Cardiac muscle cell (in vitro differentiated cells and primary cell): ENCODE data around the gene EPC1. TPM values are rescaled to one million over a fixed set of nuclear protein-coding genes. Genes with fewer than 3 reads are reported as not detected.
"Not testable (repeated sequence)": the region's sequence is repeated elsewhere in the genome, so short reads cannot be mapped to it uniquely, and the experiment has no call there.

ENCODE experiments used
- DNase-seq, 2 donors: peaks; one replicate each; pipeline versions ENCODE4 v3.0.0 to v3.0.0-alpha.2; 2010 to 2017; ENCODE audit warnings: low read depth in 1 of 2, low spot score in 1 of 2
- H3K27ac ChIP-seq: fragments of 200-600 bp; sonication (generic); 2 replicates; pipeline ENCODE4 v1.5.1; 2016
- H3K27me3 ChIP-seq: fragments of 200-600 bp; sonication (generic); 2 replicates; pipeline ENCODE4 v1.6.0; 2016; ENCODE audit warnings: control low read depth
- H3K36me3 ChIP-seq: fragments of 200-600 bp; sonication (generic); 2 replicates; pipeline ENCODE4 v1.5.1; 2016; ENCODE audit warnings: control low read depth
- H3K4me1 ChIP-seq: fragments of 200-600 bp; sonication (generic); 2 replicates; pipeline ENCODE4 v1.8.1; 2017; ENCODE audit warnings: low read depth, mild to moderate bottlenecking, mixed run types
- H3K4me3 ChIP-seq: fragments of 200-600 bp; sonication (generic); 2 replicates; pipeline ENCODE4 v1.5.1; 2016; ENCODE audit warnings: mild to moderate bottlenecking
- H3K9me3 ChIP-seq: fragments of 200-600 bp; sonication (generic); 2 replicates; pipeline ENCODE4 v1.5.1; 2017; ENCODE audit warnings: low read depth, mild to moderate bottlenecking, control low read depth
- CTCF ChIP-seq: IDR thresholded peaks from 2 replicates; pipeline ENCODE4 v1.5.1; 2012; ENCODE audit warnings: low read depth, mild to moderate bottlenecking, low read length
- polyA plus RNA-seq: library from polyadenylated mRNA; unstranded; fragments of >200 nt; fragmentation: Nextera tagmentation; extraction: Ambion mirVana; gene quantifications from 2 replicates; pipeline ENCODE4 v1.2.1, GENCODE V29; 2016
- total RNA-seq: library from RNA; depleted of rRNA; stranded (reverse); fragments of >200 nt; gene quantifications from 2 replicates; pipeline ENCODE4 v1.2.3, GENCODE V29; 2016

The EPC1 gene
- total and polyA plus RNA-seq, 2 experiments from 2014 or later = 12.9 to 25.4 TPM

- Histone ChIP-seq H3K4me1 (no peaks in the 10 kb centered on the region), H3K27me3 (no peaks in the 10 kb centered on the region), H3K9me3 (no peaks in the 10 kb centered on the region), H3K36me3 (no peaks in the 10 kb centered on the region), H3K4me3 (no peak overlapping the region), H3K27ac (no peak overlapping the region)
- TF ChIP-seq CTCF = peak; percentile 96
- DNase-seq = peak; percentile 57 to 61
Observed at GRCh38 chr10:32256613-32257437, 90.1 kb downstream of the EPC1 start.

- peaks cover 6% of the 10 kb centered on the region for H3K4me1 ChIP-seq
- H3K27me3 ChIP-seq = no peaks in the 10 kb centered on the region
- no peaks in the 10 kb centered on the region for H3K36me3 ChIP-seq
- no peak for DNase-seq
- no peaks in the 10 kb centered on the region for H3K9me3 ChIP-seq
- no peak overlapping the region for H3K27ac ChIP-seq
- H3K4me3 ChIP-seq = no peak overlapping the region
- no peak for TF ChIP-seq CTCF
Observed at GRCh38 chr10:32253821-32254220, 93.1 kb downstream of the EPC1 start.

DNA sequence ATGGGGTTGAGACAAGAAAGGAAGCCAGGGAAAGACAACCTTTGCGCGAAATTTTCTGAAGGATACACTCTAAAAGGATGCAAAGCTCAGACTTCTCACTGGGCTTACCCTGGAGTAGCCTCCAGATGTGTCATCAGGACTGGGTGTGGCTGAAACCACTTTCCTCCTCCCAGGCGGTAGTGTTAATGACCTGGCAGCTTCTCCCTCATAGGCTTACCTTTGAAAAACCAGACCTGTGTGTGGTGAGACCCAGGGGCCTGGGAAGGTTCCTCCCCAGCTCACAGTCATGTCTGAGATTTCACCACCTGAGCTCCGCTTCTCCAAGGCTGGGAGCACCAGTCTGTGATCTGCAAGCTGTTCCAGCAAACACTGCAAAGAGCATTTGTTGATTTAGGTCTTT is 93.7 kb downstream of the EPC1 start:
- H3K4me3 ChIP-seq = no peak overlapping the region
- no peaks in the 10 kb centered on the region for H3K9me3 ChIP-seq
- H3K36me3 ChIP-seq = no peaks in the 10 kb centered on the region
- no peak for TF ChIP-seq CTCF
- H3K27ac ChIP-seq = no peak overlapping the region
- H3K27me3 ChIP-seq = no peaks in the 10 kb centered on the region
- DNase-seq = no peak
- H3K4me1 ChIP-seq = peaks cover 6% of the 10 kb centered on the region

DNA sequence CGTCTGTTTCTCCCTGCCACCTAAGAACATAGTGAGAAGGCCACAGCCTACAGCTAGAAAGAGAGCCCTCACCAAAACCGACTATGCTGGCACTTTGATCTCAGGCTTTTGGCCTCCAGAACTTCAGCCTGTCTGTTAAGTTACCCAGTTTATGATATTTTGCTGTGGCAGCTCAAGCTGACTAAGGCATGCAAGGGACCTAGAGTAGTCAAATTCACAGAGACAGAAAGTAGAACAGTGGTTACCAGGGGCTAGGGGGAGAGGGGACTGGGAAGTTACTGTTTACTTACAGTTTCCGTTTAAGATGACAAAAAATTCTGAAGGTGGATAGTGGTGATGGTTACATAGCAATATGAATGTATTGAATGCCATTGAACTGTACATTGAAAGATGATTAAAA is 96.5 kb downstream of the EPC1 start:
- not testable (repeated sequence) for H3K36me3 ChIP-seq, DNase-seq, H3K27ac ChIP-seq, H3K27me3 ChIP-seq, H3K4me3 ChIP-seq, H3K9me3 ChIP-seq, H3K4me1 ChIP-seq

DNA sequence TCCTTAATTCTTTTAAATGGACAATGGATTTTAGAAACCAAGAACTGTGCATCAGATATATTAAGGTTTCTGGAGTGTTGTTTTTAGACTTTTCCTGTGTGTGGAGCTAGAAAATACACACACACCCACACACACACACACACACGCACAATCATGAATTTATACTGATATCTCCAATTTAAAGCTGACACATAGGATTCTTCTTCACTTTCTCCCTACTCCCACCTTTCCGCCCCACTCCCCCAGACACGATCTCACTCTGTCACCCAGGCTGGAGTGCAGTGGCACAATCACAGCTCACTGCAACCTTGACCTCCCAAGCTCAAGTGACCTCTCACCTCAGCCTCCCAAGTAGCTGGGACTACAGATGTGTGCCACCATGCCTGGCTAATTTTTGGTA is 100.3 kb downstream of the EPC1 start:
- Histone ChIP-seq H3K9me3 (no peaks in the 10 kb centered on the region), H3K4me1 (peaks cover 6% of the 10 kb centered on the region), H3K27ac (no peak overlapping the region), H3K4me3 (no peak overlapping the region), H3K27me3 (no peaks in the 10 kb centered on the region), H3K36me3 (no peaks in the 10 kb centered on the region)
- TF ChIP-seq CTCF = no peak
- DNase-seq = no peak

DNA sequence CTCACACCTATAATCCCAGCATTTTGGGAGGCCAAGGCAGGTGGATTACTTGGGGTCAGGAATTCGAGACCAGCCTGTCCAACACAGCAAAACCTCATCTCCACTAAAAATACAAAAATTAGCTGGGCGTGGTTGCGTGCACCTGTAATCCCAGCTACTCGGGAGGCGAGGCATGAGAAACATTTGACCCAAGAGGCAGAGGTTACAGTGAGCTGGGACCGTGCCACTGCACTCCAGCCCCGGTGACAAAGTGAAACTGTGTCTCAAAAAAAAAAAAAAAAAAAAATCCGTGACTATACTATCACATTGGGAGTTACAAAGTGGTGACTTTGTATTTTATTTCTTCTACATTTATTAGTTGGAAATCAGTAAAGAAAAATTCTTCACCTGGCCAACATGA is 101.2 kb downstream of the EPC1 start:
- Histone ChIP-seq H3K27ac (no peak overlapping the region), H3K4me3 (no peak overlapping the region), H3K36me3 (no peaks in the 10 kb centered on the region), H3K27me3 (no peaks in the 10 kb centered on the region), H3K4me1 (no peaks in the 10 kb centered on the region), H3K9me3 (no peaks in the 10 kb centered on the region)
- DNase-seq = no peak
- no peak for TF ChIP-seq CTCF
